HG02610 (cell line): ENCODE results near the gene SPOCD1.
"Not testable (repeated sequence)": the region's sequence is repeated elsewhere in the genome, so short reads cannot be mapped to it uniquely, and the experiment has no call there.

Experiments used
- ATAC-seq: cut with Tn5 transposase; IDR thresholded peaks from one replicate; pipeline ENCODE4 v1.9.1; 2021; ENCODE audit warnings: mild to moderate bottlenecking, moderate library complexity; ENCODE audit not compliant: unreplicated experiment

SPOCD1 gene

GRCh38 chr1:31830065-31830464 lies 14.2 kb upstream of the SPOCD1 start:
- no peak for ATAC-seq

GRCh38 chr1:31828926-31829690 lies 13.3 kb upstream of the SPOCD1 start:
- ATAC-seq, result no peak

- no peak for ATAC-seq
Measured at GRCh38 chr1:31828341-31828740, 12.5 kb upstream of the SPOCD1 start.

GRCh38 chr1:31823780-31824179 lies 8.0 kb upstream of the SPOCD1 start:
- no peak for ATAC-seq

- no peak for ATAC-seq
Measured at GRCh38 chr1:31822766-31823165, 6.9 kb upstream of the SPOCD1 start.

- ATAC-seq, result not testable (repeated sequence)
Measured at GRCh38 chr1:31820196-31820595, 4.4 kb upstream of the SPOCD1 start.

GRCh38 chr1:31818206-31818605 lies 2.4 kb upstream of the SPOCD1 start:
- ATAC-seq, result no peak

GRCh38 chr1:31816947-31817346 lies 1.1 kb upstream of the SPOCD1 start:
- not testable (repeated sequence) for ATAC-seq

GRCh38 chr1:31816501-31816900 lies 679 bp upstream of the SPOCD1 start:
- not testable (repeated sequence) for ATAC-seq

GRCh38 chr1:31815307-31815645 lies 546 bp downstream of the SPOCD1 start:
- no peak for ATAC-seq

- no peak for ATAC-seq
Measured at GRCh38 chr1:31814631-31815306, 1.1 kb downstream of the SPOCD1 start.

- ATAC-seq, result no peak
Measured at GRCh38 chr1:31814041-31814511, 1.7 kb downstream of the SPOCD1 start.

GRCh38 chr1:31812158-31812829 lies 3.5 kb downstream of the SPOCD1 start:
- no peak for ATAC-seq

GRCh38 chr1:31811605-31812004 lies 4.2 kb downstream of the SPOCD1 start:
- ATAC-seq, result no peak

- ATAC-seq, result no peak
Measured at GRCh38 chr1:31809698-31810097, 6.1 kb downstream of the SPOCD1 start.

GRCh38 chr1:31807273-31808048 lies 8.4 kb downstream of the SPOCD1 start:
- no peak for ATAC-seq

GRCh38 chr1:31805318-31805717 lies 10.5 kb downstream of the SPOCD1 start:
- no peak for ATAC-seq

GRCh38 chr1:31804098-31804497 lies 11.7 kb downstream of the SPOCD1 start:
- ATAC-seq, result no peak

- no peak for ATAC-seq
Measured at GRCh38 chr1:31803610-31804009, 12.2 kb downstream of the SPOCD1 start.

GRCh38 chr1:31802190-31803150 lies 13.4 kb downstream of the SPOCD1 start:
- ATAC-seq, result no peak
